ENCODE measurements around the gene ALOX5.
"Not testable (repeated sequence)": the region's sequence is repeated elsewhere in the genome, so short reads cannot be mapped to it uniquely, and the experiment has no call there.

ALOX5 gene

GRCh38 chr10:45373576-45374349 is at the start of gene ALOX5:
Gene ALOX5 (plus strand): TSS chr10:45374216. CDS start chr10:45374280, 64 bp downstream.
- peak in 10 of 56 donors; percentile 18 to 57 (median 34) for DNase-seq

GRCh38 chr10:45325116-45325515 is 48.9 kb upstream of the ALOX5 start:
- no peak for DNase-seq

- not testable (repeated sequence) for DNase-seq
These were observed 47.2 kb upstream of the ALOX5 start for GRCh38 chr10:45326864-45327263.

- DNase-seq = not testable (repeated sequence)
These were observed 42.2 kb upstream of the ALOX5 start for GRCh38 chr10:45331824-45332223.

- DNase-seq = no peak
These were observed 34.1 kb upstream of the ALOX5 start for GRCh38 chr10:45339894-45340293.

- DNase-seq = not testable (repeated sequence)
These were observed 33.6 kb upstream of the ALOX5 start for GRCh38 chr10:45340420-45340819.

GRCh38 chr10:45346652-45347335 is 27.2 kb upstream of the ALOX5 start:
- not testable (repeated sequence) for DNase-seq

GRCh38 chr10:45347464-45347863 is 26.6 kb upstream of the ALOX5 start:
- DNase-seq = not testable (repeated sequence)

GRCh38 chr10:45348196-45348765 is 25.7 kb upstream of the ALOX5 start:
- DNase-seq = not testable (repeated sequence)

GRCh38 chr10:45353186-45353585 is 20.8 kb upstream of the ALOX5 start:
- no peak for DNase-seq

- DNase-seq = peak in 6 of 56 donors; percentile 9 to 60 (median 22)
These were observed 19.8 kb upstream of the ALOX5 start for GRCh38 chr10:45354261-45354660.

- no peak for DNase-seq
These were observed 18.5 kb upstream of the ALOX5 start for GRCh38 chr10:45355494-45355893.

- not testable (repeated sequence) for DNase-seq
These were observed 15.1 kb upstream of the ALOX5 start for GRCh38 chr10:45358961-45359360.

- not testable (repeated sequence) for DNase-seq
These were observed 11.8 kb upstream of the ALOX5 start for GRCh38 chr10:45361983-45362799.

- DNase-seq = not testable (repeated sequence)
These were observed 6.4 kb upstream of the ALOX5 start for GRCh38 chr10:45367643-45368042.

- DNase-seq = no peak
These were observed 5.8 kb upstream of the ALOX5 start for GRCh38 chr10:45368181-45368580.

GRCh38 chr10:45370202-45370955 is 3.6 kb upstream of the ALOX5 start:
- DNase-seq = no peak

- no peak for DNase-seq
These were observed 2.5 kb upstream of the ALOX5 start for GRCh38 chr10:45371560-45371959.

GRCh38 chr10:45372251-45372951 is 1.6 kb upstream of the ALOX5 start:
- DNase-seq = no peak

GRCh38 chr10:45373003-45373575 is 927 bp upstream of the ALOX5 start:
- no peak for DNase-seq
